GM12873 (cell line): ENCODE results near the gene TSGA10IP.

ENCODE experiments used
- CTCF ChIP-seq: IDR thresholded peaks from 2 replicates; pipeline ENCODE4 v1.5.1; 2012; ENCODE audit warnings: low read depth, mild to moderate bottlenecking, moderate library complexity, low read length, control low read depth; ENCODE audit not compliant: insufficient read depth; ENCODE audit errors: missing control alignments

Gene TSGA10IP

GRCh38 chr11:65918211-65919140 is 26.8 kb upstream of the TSGA10IP start, which contains the start of gene C11orf68:
TSS of gene C11orf68 (minus strand) at chr11:65919062. CDS start at chr11:65919031, 31 bp downstream.
- TF ChIP-seq CTCF = no peak

GRCh38 chr11:65919141-65919572 is 26.1 kb upstream of the TSGA10IP start, which contains the start of gene DRAP1:
TSS of gene DRAP1 (plus strand) at chr11:65919426. CDS start at chr11:65919502, 76 bp downstream.
- no peak for TF ChIP-seq CTCF

GRCh38 chr11:65919573-65920371 is 25.5 kb upstream of the TSGA10IP start:
- TF ChIP-seq CTCF = no peak

- TF ChIP-seq CTCF = no peak
Measured at GRCh38 chr11:65920372-65920802, 24.9 kb upstream of the TSGA10IP start.

- TF ChIP-seq CTCF = no peak
Measured at GRCh38 chr11:65921033-65921555, 24.2 kb upstream of the TSGA10IP start.

GRCh38 chr11:65921876-65922275 is 23.4 kb upstream of the TSGA10IP start:
- TF ChIP-seq CTCF = no peak
